GM19193 (cell line): ENCODE measurements around the gene GPX3.

Source experiments
- POLR2A ChIP-seq: IDR thresholded peaks from 4 replicates; pipeline ENCODE4 v1.6.1; 2011; ENCODE audit not compliant: insufficient read depth, insufficient read length; ENCODE audit errors: extremely low read depth

The GPX3 gene

GRCh38 chr5:151005950-151006576 is 14.3 kb upstream of the GPX3 start:
- TF ChIP-seq POLR2A, result no peak

- no peak for TF ChIP-seq POLR2A
Observed at GRCh38 chr5:151006704-151007334, 13.6 kb upstream of the GPX3 start.

GRCh38 chr5:151007430-151008209 is 12.8 kb upstream of the GPX3 start:
- no peak for TF ChIP-seq POLR2A

DNA sequence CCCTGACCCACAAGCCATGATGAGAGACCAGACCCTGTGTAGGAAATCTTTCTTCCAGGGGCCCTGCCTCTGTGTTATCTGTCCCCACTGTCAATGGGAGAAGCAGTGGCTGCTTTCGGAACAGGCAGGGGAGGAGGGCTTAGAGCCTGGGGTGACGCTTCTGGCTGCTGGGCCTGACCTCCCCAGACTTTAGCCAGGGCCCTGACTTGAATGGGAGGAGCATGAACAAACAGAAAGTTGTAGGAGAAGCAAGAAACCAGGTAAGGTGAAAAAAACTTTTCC is 12.2 kb upstream of the GPX3 start:
- TF ChIP-seq POLR2A, result no peak

DNA sequence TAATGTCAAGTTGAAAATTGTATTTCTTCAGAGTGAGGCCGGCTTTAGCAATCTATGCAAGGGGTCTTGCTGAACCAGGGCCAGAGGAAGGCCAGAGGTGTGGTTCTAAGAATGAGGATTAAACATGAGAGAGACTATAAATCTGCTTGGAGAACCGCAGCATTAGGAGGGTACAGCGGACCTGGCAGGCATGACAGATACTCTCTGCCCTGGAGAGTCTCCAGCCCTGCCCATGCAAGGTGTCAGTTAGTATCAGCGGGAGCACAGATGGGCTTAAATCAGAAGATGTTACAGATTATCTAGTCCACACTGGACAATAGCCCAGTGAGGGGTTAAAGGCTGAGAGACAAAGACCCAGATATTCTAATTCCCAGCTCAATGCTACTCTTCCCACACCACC is 11.5 kb upstream of the GPX3 start:
- TF ChIP-seq POLR2A, result no peak

DNA sequence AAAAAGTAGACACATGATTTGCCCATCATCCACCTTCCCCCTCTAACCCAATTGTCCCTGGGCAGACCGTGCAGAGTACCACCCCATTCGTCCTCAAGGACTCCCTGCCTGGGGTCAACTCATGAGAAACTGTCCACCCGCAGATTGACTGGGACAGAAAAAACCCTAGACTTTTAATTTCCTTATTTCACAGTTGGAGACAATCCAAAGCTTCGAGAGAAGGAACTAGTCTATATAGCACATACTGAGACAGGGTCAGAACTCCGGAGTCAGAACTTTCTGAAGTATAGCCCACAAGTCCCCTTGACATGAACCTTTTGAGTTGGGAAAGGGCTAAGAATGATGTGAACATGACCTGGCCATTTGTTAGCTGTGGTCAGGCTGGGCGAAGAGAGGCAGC is 7.5 kb upstream of the GPX3 start:
- no peak for TF ChIP-seq POLR2A

DNA sequence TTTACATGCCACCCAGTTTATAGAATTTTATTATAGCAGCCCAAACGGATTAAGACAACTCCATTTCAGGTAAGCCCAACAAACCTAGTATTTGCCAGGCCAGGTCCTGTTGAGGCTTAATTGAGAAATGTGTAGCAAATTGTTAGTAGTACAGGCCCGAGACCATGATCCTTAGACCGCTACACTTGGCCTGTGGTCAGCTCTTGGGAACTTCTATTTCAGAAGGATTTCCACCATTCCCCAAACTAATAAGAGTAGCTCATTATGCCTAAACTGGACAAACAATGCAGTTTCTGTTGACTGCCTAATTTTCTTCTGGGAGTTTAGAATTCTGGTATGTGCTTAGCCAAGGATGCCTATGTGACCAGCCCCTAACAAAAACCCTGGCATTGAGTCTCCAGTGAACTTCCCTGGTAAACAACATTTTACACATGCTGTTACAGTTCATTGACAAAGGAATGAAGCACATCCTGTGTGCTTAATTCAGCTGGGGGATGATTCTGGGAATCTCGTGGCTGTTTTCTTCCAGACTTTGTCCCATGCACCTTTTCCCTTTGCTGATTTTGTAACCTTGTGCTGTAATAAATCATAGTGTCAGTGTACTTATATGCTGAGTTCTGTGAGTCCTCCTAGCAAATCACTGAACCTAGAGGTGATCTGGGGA is 5.6 kb upstream of the GPX3 start:
- TF ChIP-seq POLR2A, result no peak

DNA sequence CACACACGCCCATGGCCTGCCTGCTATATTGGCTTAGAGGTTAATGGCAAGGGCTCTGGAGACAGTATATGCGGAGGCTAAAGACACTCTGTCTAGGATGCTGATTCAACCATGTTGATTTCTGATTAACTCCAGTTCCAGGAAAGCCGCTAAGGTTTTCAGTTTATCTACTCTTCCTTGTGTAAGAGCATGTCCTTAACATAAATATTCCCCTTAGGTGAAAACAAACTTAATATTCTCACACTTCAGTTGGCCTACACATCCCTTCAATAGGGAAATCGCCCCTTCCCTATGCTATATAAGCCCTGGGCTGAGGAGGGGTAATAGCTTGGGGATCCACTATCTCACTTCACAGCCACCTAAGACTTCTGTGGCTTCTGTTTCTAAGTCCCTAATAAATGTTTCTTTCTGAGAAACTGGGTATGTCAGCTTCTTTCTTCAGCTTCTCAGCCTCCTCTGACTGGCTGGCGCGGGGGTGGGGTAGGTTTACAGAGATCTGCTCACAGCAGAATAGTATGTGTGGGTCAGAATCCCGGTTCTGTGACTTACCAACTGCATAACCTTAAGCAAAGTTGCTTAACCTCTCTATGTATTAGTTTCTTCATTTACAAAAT is 4.3 kb upstream of the GPX3 start:
- no peak for TF ChIP-seq POLR2A

DNA sequence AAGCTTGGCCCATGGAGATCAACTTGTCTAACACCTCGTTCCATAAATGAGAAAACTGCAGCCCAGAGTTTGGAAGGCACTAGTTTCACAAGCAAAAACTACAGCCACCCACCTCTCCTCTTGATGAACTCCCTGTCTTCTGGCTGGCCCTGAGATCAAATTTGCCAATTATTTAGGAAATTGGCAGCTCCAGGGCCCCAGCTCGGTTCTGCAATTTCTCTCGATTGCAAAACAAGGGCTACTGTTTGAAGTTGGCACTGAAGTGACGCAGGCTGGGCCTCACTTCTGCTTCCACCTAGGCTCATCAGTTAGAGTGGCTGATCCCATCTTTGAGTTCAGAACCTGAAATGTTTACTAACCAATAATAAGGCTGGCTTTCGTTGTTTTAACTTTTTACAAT is 3.7 kb upstream of the GPX3 start:
- no peak for TF ChIP-seq POLR2A

GRCh38 chr5:151017897-151018296 is 2.5 kb upstream of the GPX3 start:
- no peak for TF ChIP-seq POLR2A

- no peak for TF ChIP-seq POLR2A
Observed at GRCh38 chr5:151018846-151019245, 1.5 kb upstream of the GPX3 start.

- TF ChIP-seq POLR2A, result no peak
Observed at GRCh38 chr5:151019331-151019730, 1.1 kb upstream of the GPX3 start.

DNA sequence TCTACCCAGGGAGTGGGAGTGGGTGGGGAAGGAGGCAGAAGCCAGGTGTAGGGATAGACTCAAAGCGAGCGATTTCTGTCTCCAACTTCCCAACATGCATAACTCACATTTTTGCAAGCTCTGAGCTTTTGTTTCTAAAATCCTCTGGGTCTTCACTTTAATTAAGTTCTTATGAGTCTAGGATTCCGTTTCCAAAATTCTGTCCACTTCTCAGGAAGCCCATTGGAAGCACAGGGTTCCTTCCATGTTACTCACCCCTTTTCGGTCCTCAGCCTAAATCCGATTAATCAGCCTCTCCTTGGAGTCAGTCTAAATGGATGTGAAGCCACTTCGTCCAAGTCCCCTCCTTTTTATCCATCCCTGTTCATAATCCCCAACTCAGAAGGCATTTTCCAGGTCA is 1.4 kb downstream of the GPX3 start:
- TF ChIP-seq POLR2A, result no peak

- no peak for TF ChIP-seq POLR2A
Observed at GRCh38 chr5:151022511-151023018, 2.2 kb downstream of the GPX3 start.

DNA sequence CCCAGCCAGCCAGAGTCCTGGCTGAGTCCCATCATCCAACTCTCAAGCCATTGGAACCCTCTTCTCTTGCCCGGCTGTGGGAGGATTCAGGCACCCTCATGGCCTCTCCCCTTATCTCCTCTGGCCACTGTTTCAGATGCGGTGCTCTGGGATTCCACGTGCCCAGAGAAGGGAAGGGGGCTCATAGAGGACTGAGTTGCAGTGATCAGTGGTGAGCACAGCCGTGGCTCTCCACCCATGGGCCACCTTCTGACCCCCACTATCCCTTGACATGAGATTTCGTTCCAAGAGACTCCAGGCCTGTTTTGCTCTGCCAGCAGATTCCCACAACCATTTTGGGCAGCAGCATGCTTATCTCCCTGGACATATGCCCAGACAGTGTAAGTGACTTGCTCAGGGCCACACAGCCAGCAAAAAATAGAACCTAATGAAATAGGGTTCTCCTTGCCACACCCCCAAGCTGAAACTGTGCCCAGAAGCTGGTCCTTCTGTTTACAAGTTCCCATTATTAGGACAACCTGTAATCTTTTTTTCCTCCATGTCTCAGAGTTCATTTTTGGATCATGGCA is 2.7 kb downstream of the GPX3 start:
- TF ChIP-seq POLR2A, result no peak
